HEK293 (cell line): ENCODE measurements around the gene CDC42.

Experiments
- CTCF ChIA-PET: fragments of 350-600 bp; formaldehyde crosslinking; extraction: SDS; loops from one replicate; lab custom pipeline; 2021; ENCODE audit warnings: antibody characterized with exemption; lab: Yijun Ruan, JAX
- POLR2A ChIA-PET: fragments of 300-600 bp; formaldehyde crosslinking; extraction: SDS; loops from one replicate; lab custom pipeline; 2020; ENCODE audit warnings: antibody characterized with exemption, inconsistent platforms; lab: Yijun Ruan, JAX
- H3K27ac ChIP-seq: fragments of 200-500 bp; sonication (Bioruptor generic); 2 replicates; pipeline ENCODE4 v1.5.1; 2014; ENCODE audit warnings: low read depth, low read length, control low read depth, inconsistent platforms; ENCODE audit errors: extremely low read depth
- H3K36me3 ChIP-seq, 2 experiments: fragments of 200-500 bp in 1 of 2; sonication (Bioruptor generic) in 1 of 2; 1 replicate in 1 of 2; 2 replicates in 1 of 2; pipeline ENCODE4 v1.5.1; 2014 to 2017; ENCODE audit warnings: inconsistent platforms in 2 of 2, low read length in 2 of 2; ENCODE audit not compliant: control insufficient read depth in 2 of 2, insufficient read depth in 1 of 2
- H3K4me1 ChIP-seq: fragments of 200-500 bp; sonication (Bioruptor generic); 2 replicates; pipeline ENCODE4 v1.5.1; 2014; ENCODE audit warnings: mild to moderate bottlenecking, low read length, inconsistent platforms; ENCODE audit not compliant: control insufficient read depth, insufficient read depth
- H3K4me3 ChIP-seq: 2 replicates; pipeline ENCODE4 v1.5.1; 2011; ENCODE audit warnings: low read depth, mild to moderate bottlenecking, control low read depth, low read length, moderate library complexity
- H3K9me3 ChIP-seq: fragments of 200-500 bp; sonication (Bioruptor generic); 2 replicates; pipeline ENCODE4 v1.5.1; 2014; ENCODE audit warnings: low read depth, low read length, inconsistent platforms; ENCODE audit not compliant: control insufficient read depth, insufficient read depth
- BCL11A ChIP-seq: fragments of 450-650 bp; formaldehyde crosslinking; IDR thresholded peaks from 2 replicates; pipeline ENCODE4 v1.5.1; 2016; ENCODE audit warnings: low read depth, missing biosample characterization, missing genetic modification characterization
- GFI1B ChIP-seq: fragments of 450-650 bp; formaldehyde crosslinking; IDR thresholded peaks from 2 replicates; pipeline ENCODE4 v1.5.1; 2016; ENCODE audit warnings: missing biosample characterization, missing genetic modification characterization
- KLF1 ChIP-seq: fragments of 450-650 bp; formaldehyde crosslinking; IDR thresholded peaks from 2 replicates; pipeline ENCODE4 v1.5.1; 2016; ENCODE audit warnings: missing biosample characterization, missing genetic modification characterization
- SCRT2 ChIP-seq: fragments of 450-650 bp; formaldehyde crosslinking; IDR thresholded peaks from 2 replicates; pipeline ENCODE4 v1.5.1; 2016; ENCODE audit warnings: missing biosample characterization, missing genetic modification characterization
- SETDB1 ChIP-seq: IDR thresholded peaks from one replicate; pipeline ENCODE4 v1.6.1; 2017; ENCODE audit warnings: mild to moderate bottlenecking, low read length, moderate library complexity, mixed read lengths; ENCODE audit not compliant: insufficient read length
- ZBTB17 ChIP-seq: fragments of 450-650 bp; formaldehyde crosslinking; IDR thresholded peaks from 2 replicates; pipeline ENCODE4 v1.5.1; 2016; ENCODE audit warnings: missing biosample characterization, missing genetic modification characterization
- ZNF10 ChIP-seq: fragments of 450-650 bp; formaldehyde crosslinking; IDR thresholded peaks from 2 replicates; pipeline ENCODE4 v1.5.1; 2017; ENCODE audit warnings: missing biosample characterization, missing genetic modification characterization
- ZNF121 ChIP-seq: fragments of 450-650 bp; formaldehyde crosslinking; IDR thresholded peaks from 2 replicates; pipeline ENCODE4 v1.5.1; 2016; ENCODE audit warnings: missing biosample characterization, missing genetic modification characterization
- ZNF132 ChIP-seq: fragments of 450-650 bp; formaldehyde crosslinking; IDR thresholded peaks from 2 replicates; pipeline ENCODE4 v1.5.1; 2017; ENCODE audit warnings: missing biosample characterization, missing genetic modification characterization, borderline replicate concordance
- ZNF146 ChIP-seq: fragments of 450-650 bp; formaldehyde crosslinking; IDR thresholded peaks from 2 replicates; pipeline ENCODE4 v1.5.1; 2016; ENCODE audit warnings: missing biosample characterization, missing genetic modification characterization
- ZNF23 ChIP-seq: fragments of 450-650 bp; formaldehyde crosslinking; IDR thresholded peaks from 2 replicates; pipeline ENCODE4 v1.5.1; 2016; ENCODE audit warnings: missing biosample characterization, missing genetic modification characterization, borderline replicate concordance
- ZNF266 ChIP-seq: fragments of 450-650 bp; formaldehyde crosslinking; IDR thresholded peaks from 2 replicates; pipeline ENCODE4 v1.5.1; 2016; ENCODE audit warnings: missing biosample characterization, missing genetic modification characterization, low read depth
- ZNF350 ChIP-seq: fragments of 450-650 bp; formaldehyde crosslinking; IDR thresholded peaks from 2 replicates; pipeline ENCODE4 v1.5.0; 2017; ENCODE audit warnings: missing biosample characterization, mild to moderate bottlenecking, missing genetic modification characterization
- ZNF394 ChIP-seq: fragments of 450-650 bp; formaldehyde crosslinking; IDR thresholded peaks from 2 replicates; pipeline ENCODE4 v1.5.1; 2016; ENCODE audit warnings: missing biosample characterization, missing genetic modification characterization, mild to moderate bottlenecking, moderate library complexity, borderline replicate concordance
- ZNF416 ChIP-seq: fragments of 450-650 bp; formaldehyde crosslinking; IDR thresholded peaks from 2 replicates; pipeline ENCODE4 v1.5.1; 2016; ENCODE audit warnings: missing biosample characterization, missing genetic modification characterization
- ZNF621 ChIP-seq: fragments of 450-650 bp; formaldehyde crosslinking; IDR thresholded peaks from 2 replicates; pipeline ENCODE4 v1.5.1; 2017; ENCODE audit warnings: missing biosample characterization, missing genetic modification characterization
- ZNF626 ChIP-seq: fragments of 450-650 bp; sonication (Bioruptor Pico); formaldehyde crosslinking; IDR thresholded peaks from 2 replicates; pipeline ENCODE4 v1.5.1; 2018; ENCODE audit warnings: missing biosample characterization, missing genetic modification characterization, inconsistent platforms
- ZNF664 ChIP-seq: fragments of 450-650 bp; formaldehyde crosslinking; IDR thresholded peaks from 2 replicates; pipeline ENCODE4 v1.5.1; 2016; ENCODE audit warnings: missing biosample characterization, missing genetic modification characterization
- TF ChIP-seq, protein P1 (sequence below): fragments of 450-650 bp; formaldehyde crosslinking; IDR thresholded peaks from 2 replicates; pipeline ENCODE4 v1.5.1; 2016; ENCODE audit warnings: missing biosample characterization, missing genetic modification characterization
- TF ChIP-seq, protein P2 (sequence below): fragments of 450-650 bp; formaldehyde crosslinking; IDR thresholded peaks from 2 replicates; pipeline ENCODE4 v1.5.1; 2017; ENCODE audit warnings: missing biosample characterization, missing genetic modification characterization
- TF ChIP-seq, protein P3 (sequence below): fragments of 450-650 bp; formaldehyde crosslinking; IDR thresholded peaks from 2 replicates; pipeline ENCODE4 v1.5.1; 2016; ENCODE audit warnings: missing biosample characterization, missing genetic modification characterization
- TF ChIP-seq, protein P4 (sequence below): fragments of 450-650 bp; formaldehyde crosslinking; IDR thresholded peaks from 2 replicates; pipeline ENCODE4 v1.5.1; 2017; ENCODE audit warnings: missing biosample characterization, missing genetic modification characterization

The CDC42 gene

DNA sequence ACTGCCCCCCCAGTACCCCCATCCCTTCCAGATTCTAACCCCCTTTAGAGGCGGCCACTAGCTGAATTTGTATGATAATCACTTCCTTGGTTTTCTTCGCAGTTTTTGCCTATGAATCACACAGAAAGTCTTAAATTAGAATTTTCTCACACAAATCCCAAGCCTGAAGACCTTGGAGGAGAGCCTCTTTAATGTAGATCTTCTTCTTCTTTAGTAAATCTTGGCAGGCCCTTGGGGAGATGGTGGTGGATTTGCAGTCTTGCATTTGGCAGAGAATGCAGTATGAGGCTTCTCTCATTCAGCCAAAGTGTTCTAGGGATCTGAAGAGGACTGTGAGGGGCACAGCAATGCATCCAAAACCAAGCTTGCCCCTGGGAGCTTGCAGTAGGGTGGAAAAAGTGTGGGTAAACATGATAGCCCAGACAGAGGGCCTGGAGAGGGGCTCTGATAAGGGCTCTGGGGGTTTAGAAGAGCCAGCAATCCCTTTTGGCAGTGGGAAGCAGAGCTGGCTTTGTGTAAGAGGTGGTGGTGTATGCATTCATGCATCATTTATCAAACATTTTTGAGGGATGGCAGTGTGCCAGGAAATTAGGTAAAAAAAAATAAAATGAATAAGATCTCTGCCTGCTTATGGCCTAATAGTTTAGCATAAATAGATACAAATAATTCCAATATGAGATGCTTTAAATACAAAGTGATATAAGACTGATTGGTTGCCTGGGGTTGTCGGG lies 7.7 kb upstream of the CDC42 start (continued):
- TF ChIP-seq, protein P1, sequence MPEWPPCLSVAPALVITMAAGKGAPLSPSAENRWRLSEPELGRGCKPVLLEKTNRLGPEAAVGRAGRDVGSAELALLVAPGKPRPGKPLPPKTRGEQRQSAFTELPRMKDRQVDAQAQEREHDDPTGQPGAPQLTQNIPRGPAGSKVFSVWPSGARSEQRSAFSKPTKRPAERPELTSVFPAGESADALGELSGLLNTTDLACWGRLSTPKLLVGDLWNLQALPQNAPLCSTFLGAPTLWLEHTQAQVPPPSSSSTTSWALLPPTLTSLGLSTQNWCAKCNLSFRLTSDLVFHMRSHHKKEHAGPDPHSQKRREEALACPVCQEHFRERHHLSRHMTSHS, result no peak
- TF ChIP-seq ZNF23 (tag by site-specific recombination), result no peak
- TF ChIP-seq, all 188 proteins: peak for 0

DNA sequence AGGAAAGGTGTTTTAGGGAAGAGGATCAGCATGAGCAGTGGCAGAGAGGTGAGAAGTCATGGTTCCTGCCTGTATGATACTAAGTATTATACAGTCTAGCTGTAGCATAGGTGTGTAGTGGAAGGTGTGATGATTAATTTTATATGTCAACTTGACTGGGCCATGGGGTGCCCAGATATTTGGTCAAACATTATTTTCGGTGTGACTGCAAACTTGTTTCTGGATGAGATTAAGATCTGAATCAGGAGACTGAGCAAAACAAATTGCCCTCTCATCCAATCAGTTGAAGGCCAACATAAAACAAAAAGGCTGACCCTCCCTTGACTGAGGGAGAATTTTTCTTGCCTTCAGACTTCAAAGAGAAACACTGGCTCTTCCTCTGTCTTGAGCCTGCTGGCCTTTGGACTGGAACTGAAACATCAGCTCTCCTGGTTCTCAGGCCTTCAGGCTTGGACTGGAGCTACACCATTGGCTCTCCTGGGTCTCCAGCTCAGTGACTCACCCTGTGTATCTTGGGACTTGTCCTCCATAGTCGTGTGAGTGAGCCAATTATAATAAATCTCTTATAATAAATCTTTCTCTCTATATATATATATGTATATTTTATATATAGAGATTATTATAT lies 6.8 kb upstream of the CDC42 start:
- Histone ChIP-seq H3K27ac (no peak overlapping the region), H3K4me1 (no peaks in the 10 kb centered on the region; the same call in 1 of the 2 replicates), H3K36me3 (no peaks in the 10 kb centered on the region)
- POLR2A ChIA-PET, result no interaction called here
- CTCF ChIA-PET, result interaction anchor here (0.7 kb wide), 1 partner anchor 45 kb away, joined by 5 read pairs; no protein-coding TSS in a partner anchor
- TF ChIP-seq ZNF350, result no peak
- no peak for TF ChIP-seq ZNF266 (tag by site-specific recombination)
- TF ChIP-seq ZNF146 (tag by site-specific recombination), result 0 out of 2 replicates have a peak, but pooled peaks have one; percentile 1
- TF ChIP-seq ZNF416 (tag by site-specific recombination), result peak; percentile 100
- TF ChIP-seq ZNF10 (tag by site-specific recombination), result peak; percentile 29; the same call in 1 of the 2 replicates
- no peak for TF ChIP-seq BCL11A
- no peak for TF ChIP-seq ZNF621 (tag by site-specific recombination)
- TF ChIP-seq SETDB1, result peak; percentile 79
- TF ChIP-seq, all 188 proteins: peak for 4
- Histone ChIP-seq H3K4me3 (no peak overlapping the region), H3K9me3 (no peaks in the 10 kb centered on the region)

DNA sequence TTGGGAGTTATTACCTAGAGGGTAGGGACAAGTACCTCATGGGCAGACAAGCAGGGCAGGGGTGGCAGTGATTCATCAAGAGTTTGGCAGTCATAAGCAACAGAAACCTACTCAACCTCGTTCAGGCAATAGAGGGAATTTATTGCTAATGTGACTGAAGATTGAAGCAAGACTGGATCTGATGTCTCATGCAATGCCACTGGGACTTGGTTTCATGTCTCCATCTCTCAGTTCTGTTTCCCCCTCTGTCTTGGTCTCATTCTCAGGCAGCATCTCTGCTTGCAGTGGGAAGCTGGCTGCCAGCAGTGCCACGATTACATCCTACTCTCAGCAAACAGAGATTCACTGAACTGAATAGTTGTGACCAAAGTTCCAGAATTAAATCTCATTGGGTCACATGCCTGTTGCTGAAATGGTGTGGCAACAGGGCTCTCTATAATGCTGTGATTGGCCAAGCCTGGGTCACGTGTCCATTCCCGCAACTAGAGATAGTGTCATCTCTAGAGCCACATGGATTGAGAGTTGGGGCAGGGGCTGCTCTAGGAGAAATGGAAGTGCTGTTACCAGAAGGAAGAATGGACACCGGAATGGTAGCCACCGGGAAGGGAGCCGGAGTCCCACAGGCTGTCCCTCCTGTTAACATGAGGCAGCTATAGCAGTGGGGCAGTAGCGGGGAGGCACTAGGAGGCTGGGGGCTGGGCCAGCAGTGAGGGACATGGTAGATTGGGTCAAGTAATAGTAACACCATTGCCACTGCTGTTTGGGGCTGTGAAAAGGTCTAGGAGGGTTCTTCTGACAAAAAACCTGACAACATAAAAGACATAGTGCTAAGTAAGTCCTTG lies 3.9 kb upstream of the CDC42 start:
- H3K4me1 ChIP-seq, result no peaks in the 10 kb centered on the region; the same call in 1 of the 2 replicates
- ChIA-PET POLR2A (no interaction called here), CTCF (interaction anchor here (0.5 to 0.9 kb wide), 2 partner anchors 17 to 817 kb away, joined by 3 read pairs; no protein-coding TSS in a partner anchor)
- no peak overlapping the region for H3K4me3 ChIP-seq
- H3K36me3 ChIP-seq, result no peaks in the 10 kb centered on the region
- no peak overlapping the region for H3K27ac ChIP-seq
- no peaks in the 10 kb centered on the region for H3K9me3 ChIP-seq
- no peak for TF ChIP-seq ZNF626
- TF ChIP-seq, protein P2, sequence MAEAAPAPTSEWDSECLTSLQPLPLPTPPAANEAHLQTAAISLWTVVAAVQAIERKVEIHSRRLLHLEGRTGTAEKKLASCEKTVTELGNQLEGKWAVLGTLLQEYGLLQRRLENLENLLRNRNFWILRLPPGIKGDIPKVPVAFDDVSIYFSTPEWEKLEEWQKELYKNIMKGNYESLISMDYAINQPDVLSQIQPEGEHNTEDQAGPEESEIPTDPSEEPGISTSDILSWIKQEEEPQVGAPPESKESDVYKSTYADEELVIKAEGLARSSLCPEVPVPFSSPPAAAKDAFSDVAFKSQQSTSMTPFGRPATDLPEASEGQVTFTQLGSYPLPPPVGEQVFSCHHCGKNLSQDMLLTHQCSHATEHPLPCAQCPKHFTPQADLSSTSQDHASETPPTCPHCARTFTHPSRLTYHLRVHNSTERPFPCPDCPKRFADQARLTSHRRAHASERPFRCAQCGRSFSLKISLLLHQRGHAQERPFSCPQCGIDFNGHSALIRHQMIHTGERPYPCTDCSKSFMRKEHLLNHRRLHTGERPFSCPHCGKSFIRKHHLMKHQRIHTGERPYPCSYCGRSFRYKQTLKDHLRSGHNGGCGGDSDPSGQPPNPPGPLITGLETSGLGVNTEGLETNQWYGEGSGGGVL (tag by site-specific recombination), result 0 out of 2 replicates have a peak, but pooled peaks have one; percentile 9
- TF ChIP-seq ZNF664 (tag by site-specific recombination), result no peak
- TF ChIP-seq ZNF394 (tag by site-specific recombination), result no peak
- peak; percentile 60 for TF ChIP-seq ZBTB17
- TF ChIP-seq KLF1 (tag by site-specific recombination), result no peak
- TF ChIP-seq GFI1B (tag by site-specific recombination), result no peak
- TF ChIP-seq, protein P3, sequence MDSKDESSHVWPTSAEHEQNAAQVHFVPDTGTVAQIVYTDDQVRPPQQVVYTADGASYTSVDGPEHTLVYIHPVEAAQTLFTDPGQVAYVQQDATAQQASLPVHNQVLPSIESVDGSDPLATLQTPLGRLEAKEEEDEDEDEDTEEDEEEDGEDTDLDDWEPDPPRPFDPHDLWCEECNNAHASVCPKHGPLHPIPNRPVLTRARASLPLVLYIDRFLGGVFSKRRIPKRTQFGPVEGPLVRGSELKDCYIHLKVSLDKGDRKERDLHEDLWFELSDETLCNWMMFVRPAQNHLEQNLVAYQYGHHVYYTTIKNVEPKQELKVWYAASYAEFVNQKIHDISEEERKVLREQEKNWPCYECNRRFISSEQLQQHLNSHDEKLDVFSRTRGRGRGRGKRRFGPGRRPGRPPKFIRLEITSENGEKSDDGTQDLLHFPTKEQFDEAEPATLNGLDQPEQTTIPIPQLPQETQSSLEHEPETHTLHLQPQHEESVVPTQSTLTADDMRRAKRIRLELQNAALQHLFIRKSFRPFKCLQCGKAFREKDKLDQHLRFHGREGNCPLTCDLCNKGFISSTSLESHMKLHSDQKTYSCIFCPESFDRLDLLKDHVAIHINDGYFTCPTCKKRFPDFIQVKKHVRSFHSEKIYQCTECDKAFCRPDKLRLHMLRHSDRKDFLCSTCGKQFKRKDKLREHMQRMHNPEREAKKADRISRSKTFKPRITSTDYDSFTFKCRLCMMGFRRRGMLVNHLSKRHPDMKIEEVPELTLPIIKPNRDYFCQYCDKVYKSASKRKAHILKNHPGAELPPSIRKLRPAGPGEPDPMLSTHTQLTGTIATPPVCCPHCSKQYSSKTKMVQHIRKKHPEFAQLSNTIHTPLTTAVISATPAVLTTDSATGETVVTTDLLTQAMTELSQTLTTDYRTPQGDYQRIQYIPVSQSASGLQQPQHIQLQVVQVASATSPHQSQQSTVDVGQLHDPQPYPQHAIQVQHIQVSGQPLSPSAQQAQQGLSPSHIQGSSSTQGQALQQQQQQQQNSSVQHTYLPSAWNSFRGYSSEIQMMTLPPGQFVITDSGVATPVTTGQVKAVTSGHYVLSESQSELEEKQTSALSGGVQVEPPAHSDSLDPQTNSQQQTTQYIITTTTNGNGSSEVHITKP, result 0 out of 2 replicates have a peak, but pooled peaks have one; percentile 24
- TF ChIP-seq ZNF132, result no peak
- TF ChIP-seq SCRT2 (tag by site-specific recombination), result peak; percentile 83
- TF ChIP-seq ZNF121 (tag by site-specific recombination), result no peak
- TF ChIP-seq, protein P4, sequence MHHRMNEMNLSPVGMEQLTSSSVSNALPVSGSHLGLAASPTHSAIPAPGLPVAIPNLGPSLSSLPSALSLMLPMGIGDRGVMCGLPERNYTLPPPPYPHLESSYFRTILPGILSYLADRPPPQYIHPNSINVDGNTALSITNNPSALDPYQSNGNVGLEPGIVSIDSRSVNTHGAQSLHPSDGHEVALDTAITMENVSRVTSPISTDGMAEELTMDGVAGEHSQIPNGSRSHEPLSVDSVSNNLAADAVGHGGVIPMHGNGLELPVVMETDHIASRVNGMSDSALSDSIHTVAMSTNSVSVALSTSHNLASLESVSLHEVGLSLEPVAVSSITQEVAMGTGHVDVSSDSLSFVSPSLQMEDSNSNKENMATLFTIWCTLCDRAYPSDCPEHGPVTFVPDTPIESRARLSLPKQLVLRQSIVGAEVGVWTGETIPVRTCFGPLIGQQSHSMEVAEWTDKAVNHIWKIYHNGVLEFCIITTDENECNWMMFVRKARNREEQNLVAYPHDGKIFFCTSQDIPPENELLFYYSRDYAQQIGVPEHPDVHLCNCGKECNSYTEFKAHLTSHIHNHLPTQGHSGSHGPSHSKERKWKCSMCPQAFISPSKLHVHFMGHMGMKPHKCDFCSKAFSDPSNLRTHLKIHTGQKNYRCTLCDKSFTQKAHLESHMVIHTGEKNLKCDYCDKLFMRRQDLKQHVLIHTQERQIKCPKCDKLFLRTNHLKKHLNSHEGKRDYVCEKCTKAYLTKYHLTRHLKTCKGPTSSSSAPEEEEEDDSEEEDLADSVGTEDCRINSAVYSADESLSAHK (tag by site-specific recombination), result no peak
